Measurements from ENCODE around the gene NIFK.
"Not testable (repeated sequence)": the region's sequence is repeated elsewhere in the genome, so short reads cannot be mapped to it uniquely, and the experiment has no call there.

Gene NIFK

DNA sequence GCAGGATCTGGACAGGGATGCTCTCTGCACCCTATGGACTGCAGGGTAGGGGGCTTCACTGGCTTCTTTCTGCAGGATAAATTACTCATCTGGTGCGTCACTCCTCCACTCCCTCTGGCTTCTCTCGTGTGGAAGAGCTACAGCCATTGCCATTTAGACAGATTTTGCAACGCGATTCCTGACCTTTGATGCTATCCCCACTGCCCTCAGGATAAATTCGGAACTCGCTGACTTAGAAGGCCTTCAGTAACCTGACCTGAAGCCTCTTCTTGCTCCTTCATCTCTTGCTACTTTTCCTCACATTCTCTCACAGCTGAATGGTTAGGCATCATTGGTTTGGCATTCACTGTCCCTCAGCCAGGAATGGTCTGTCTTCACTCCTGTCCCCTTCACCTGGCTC, 5.3 kb downstream of the NIFK start:
- no peak for DNase-seq

- no peak for DNase-seq
Observed at GRCh38 chr2:121727950-121728349, 8.7 kb downstream of the NIFK start.

- DNase-seq, result no peak
Observed at GRCh38 chr2:121727332-121727731, 9.3 kb downstream of the NIFK start.

DNA sequence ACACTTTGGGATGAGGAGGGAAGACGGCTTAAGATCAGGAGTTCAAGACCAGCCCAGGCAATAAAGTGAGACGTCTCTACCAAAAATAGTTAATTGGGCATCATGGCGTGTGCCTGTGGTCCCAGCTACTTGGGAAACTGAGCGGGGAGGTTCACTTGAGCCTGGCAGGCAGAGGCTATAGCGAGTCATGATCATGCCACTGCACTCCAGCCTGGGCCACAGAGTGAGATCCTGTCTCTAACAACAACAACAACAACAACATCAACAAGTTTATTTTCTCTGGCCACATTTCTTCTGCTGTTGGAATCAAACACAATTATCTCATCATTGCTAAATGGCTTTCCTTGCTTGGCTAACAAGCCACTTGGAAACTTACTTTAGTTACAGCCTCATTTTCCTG, 13.4 kb downstream of the NIFK start:
- DNase-seq, result no peak

- no peak for DNase-seq
Observed at GRCh38 chr2:121722479-121722878, 14.2 kb downstream of the NIFK start.

DNA sequence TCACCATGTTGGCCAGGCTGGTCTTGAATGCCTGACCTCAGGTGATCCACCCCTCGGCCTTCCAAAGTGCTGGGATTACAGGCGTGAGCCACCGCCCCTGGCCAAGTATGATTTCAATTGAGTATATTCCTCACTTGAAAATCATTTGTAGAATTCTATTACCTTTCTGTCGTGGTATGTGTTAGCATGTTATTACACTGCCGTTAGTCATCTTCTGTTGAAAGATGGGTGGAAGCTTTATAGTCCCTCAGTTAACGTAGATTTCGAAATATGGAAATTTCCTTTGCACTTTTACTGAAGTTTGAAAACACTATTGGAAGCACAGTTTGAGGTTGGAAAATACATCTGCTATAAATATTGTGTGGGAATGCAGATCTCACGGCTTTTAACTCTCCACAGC, 14.7 kb downstream of the NIFK start:
- no peak for DNase-seq

DNA sequence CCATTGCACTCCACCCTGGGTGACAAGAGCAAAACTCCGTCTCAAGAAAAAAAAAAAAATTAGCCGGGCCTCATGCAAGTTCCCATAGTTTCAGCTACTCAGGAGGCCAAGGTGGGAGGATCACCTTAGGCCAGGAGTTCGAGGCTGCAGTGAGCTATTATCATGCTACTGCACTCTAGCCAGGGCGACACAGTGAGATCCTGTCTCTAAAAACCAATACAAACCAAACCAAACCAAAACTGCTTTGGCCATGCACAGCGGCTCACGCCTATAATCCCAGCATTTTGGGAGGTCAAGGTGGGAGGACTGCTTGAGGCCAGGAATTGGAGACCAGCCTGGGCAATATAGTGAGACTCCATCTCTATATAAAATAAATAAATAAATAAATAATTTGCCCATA, 19.1 kb downstream of the NIFK start:
- DNase-seq, result no peak

GRCh38 chr2:121716126-121716525, 20.5 kb downstream of the NIFK start:
- DNase-seq, result no peak

DNA sequence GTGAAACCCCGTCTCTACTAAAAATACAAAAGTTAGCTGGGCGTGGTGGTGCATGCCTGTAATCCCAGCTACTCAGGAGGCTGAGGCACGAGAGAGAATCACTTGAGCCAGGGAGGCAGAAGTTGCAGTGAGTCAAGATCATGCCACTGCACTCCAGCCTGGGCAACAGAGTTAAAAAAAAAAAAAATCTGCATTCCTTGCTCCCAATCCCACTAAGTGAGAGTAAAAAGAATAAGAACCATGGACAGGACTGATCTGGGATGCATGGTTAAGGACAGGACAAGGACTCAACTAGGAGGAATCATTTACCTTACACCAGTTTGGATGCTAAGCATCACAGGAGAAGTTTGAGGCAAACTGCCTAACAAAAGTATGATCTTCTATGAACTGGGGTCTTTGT, 25.2 kb downstream of the NIFK start:
- not testable (repeated sequence) for DNase-seq

DNA sequence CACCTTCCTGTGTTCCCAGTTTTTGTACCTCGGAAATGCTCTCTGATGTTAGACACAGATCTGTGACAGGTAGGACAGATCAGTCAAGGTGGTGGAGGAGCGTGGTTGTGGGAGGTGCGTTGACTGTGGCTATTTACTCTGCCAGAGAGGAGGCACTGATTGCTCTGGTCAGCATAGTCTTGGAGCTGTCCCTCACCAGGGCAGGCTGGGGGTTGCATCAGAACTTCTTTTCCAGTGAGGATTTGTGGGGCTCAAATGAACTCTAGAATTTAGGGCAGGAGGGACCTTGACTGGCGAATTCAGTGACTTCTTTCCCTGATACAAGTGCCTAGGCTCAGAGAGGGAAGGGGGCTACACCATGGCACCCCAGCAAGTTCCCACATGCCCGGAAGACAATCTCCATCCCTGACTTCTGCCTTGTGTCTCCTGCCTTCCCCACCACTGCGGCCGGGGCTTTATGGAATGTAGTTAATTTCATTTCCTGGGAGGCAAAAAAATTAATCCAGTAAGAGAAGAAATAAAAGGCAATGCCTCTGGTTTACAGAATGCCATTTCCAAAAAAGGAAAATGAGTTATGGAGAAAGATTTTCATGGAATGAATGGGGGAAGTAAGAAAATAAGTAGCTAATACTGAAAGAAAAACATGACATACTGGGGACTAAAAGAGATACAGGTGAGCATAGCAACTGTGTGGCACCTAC, 26.1 kb downstream of the NIFK start:
- no peak for DNase-seq

GRCh38 chr2:121709776-121710469, 26.8 kb downstream of the NIFK start:
- no peak for DNase-seq

GRCh38 chr2:121707920-121708361, 28.7 kb downstream of the NIFK start:
- no peak for DNase-seq

DNA sequence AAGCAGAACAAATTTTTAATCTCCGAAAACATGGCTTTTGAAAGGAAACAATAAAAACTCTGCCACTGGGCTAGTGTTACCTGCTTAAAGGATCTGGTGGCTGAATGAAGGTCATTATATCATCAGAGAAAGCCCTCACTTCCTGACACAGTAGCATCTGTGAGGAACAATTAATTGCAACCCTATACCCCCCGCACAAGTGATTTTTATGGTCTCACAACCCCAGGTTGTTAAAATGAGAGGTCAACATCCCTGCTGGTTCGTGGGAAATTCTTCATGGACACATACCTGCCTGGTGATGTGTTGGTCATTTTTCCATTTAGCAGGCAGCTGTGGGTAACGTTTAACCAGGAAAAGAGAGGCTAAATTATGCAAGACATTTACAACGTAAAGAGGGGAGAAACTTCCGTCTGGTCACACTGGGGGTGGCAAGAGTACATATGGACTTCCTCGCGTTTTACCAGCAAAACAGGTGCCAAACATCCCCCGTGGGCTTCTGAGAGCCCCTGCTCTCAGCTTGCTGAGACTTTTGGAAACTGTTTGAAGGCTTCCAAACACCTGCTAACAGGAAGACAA, 29.2 kb downstream of the NIFK start:
- DNase-seq, result no peak

DNA sequence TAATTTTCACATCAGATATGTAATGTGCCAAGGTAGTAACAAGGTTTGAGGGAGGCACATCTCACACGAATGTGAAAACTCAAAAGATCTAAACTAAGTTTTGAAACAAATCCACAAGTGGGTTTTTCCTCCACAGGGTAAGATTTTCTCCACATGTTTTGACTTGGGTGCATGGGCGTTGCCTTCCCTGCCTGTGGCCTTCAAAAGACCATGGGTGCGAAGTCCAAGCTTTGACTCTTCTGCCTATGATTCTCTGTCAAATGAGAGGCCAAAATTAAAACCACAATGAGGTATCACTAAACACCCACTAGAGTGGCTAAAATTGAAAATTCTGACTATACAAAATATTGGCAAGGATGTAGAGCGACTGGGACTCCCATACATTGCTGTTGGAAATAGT, 30.7 kb downstream of the NIFK start:
- DNase-seq, result no peak

- DNase-seq, result no peak
Observed at GRCh38 chr2:121705390-121705789, 31.3 kb downstream of the NIFK start.

DNA sequence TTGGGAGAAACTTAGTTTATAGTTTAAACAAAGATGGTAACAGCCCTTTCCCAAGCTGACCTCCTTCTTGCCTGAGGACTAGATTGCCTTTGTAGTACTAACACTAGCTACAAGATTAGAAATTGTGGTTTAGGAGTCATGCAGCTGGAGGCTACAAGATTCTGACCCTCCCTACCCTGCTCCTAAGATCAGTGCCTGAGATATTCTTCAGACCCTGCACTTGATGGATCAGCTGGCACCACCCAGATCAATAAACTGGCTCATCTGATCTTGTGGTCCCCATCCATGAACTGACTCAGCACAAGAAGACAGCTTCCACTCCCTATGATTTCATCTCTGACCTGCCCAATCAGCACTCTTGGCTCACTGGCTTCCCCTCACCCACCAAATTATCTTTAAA, 34.9 kb downstream of the NIFK start:
- not testable (repeated sequence) for DNase-seq

DNA sequence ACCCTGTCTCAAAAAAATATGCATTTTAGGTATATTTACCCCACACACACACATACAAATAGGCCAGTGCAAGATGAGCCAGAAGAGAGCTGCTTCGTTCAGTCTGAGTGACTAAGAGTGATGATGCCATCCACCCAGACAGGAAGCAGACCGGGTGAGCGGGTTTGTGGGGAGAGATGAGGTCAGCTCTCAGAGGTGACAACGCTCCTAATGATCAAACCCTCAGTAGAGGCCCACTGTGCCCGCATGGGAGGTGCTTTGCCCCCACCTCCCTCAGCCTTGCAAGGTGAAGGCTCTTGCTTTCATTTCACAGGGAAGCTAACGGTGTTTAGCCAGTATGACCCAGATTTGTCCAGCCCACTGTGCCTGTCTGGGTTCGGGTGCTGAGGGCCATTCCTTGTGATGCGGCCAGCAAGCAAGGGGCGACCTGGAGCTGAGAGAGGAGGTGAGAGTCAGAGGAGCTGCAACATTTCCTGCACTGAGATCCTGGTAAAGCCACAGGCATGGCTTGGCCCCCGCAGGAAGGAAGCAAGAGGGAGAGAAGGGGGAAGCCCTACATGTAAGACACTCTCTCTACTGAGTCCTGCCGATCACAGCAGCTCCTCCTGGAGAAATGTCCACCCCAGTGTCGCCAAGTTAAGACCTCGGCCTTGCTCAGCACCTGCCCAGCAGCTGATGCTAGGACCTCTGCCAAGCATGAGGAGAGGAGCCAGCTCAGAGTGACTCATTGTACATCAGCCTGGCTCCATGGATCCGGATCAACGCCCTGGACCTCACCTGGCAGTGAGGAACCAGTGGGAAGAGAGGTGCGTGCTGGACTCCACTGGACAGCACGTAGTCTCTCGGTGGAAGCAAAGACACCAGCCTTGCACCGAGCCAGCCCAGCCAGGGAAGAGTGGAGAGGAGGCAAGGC, 37.0 kb downstream of the NIFK start:
- no peak for DNase-seq

DNA sequence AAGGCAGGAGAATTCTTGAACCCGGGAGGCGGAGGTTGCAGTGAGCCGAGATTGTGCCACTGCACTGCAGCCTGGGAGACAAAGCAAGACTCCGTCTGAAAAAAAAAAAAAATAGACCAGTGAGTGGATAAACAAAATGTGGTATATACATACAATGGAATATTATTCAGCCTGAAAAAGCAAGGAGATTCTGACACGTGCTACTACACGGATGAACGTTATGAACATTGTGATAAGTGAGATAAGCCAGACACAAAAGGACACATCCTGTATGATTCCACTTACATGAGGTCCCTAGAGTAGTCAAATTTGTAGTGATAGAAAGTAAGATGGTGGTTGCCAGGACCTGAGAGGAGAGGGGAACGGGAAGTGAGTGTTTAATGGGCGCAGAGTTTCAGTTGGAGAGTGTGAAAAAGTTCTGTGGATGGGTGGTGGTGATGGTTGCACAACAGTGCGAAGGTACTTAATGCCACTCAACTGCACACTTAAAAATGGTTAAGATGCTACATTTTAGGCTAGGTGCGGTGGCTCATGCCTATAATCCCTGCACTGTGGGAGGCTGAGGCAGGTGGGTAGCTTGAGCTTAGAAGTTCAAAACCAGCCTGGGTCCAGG, 38.3 kb downstream of the NIFK start:
- no peak for DNase-seq

- DNase-seq, result no peak
Observed at GRCh38 chr2:121697108-121697631, 39.5 kb downstream of the NIFK start.

DNA sequence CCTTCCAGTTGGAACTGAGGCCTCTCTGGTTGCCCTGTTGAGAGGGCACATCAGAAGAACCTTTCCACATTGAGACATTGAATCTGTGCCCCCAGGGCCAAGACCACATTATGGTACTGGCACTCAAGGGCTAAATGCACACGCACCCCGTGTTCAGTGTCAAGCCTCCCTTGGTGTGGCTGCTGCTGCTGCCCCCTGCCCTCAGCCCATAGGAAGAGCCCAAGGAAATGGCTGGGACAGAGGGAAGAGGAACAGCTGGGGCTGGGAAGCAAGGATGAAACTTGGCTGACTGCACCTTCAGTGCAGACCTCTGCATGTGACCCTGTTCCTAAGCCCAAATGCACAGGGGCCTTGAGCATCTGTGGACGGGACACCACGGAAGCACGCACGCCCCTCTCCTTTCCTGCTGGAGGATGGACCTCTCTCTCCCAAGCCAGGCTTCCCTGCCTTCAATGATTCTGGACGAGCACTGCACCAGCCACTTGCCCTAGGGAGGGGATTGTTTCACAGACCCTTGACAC, 40.2 kb downstream of the NIFK start:
- no peak for DNase-seq

GRCh38 chr2:121695171-121695451, 41.6 kb downstream of the NIFK start:
- no peak for DNase-seq

GRCh38 chr2:121694398-121695170, 42.1 kb downstream of the NIFK start:
- no peak for DNase-seq

All from NCI-H1105 (cell line).